Measurements from ENCODE around the gene TSBP1.
"Not testable (repeated sequence)": the region's sequence is repeated elsewhere in the genome, so short reads cannot be mapped to it uniquely, and the experiment has no call there.

TSBP1 gene

DNA sequence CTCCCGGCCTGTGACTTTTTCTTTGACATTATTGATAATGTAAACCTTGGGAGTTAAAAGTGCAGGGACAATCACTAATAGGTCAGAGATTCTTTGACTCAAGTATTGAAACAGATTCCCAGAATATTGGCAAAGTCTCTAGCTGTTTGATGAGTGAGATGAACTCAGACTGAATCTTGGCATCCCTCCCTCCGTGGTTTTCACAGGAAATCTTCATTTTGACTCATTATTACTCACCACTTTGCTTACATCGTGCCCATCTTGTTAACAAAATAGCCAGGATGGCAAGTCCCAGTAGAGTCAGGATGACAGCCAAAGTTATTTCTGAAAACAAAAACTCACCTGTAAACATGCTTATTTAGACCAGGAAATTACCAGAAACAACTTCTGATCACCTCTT is 2.0 kb downstream of the TSBP1 start:
- Histone ChIP-seq H2AFZ (ENCODE audit: low read depth, low read length) (no peak overlapping the region), H4K20me1 (ENCODE audit: insufficient read depth, low read length) (no peaks in the 10 kb centered on the region), H3K27me3 (ENCODE audit: insufficient read depth, low read length, poor library complexity) (peaks cover 9% of the 10 kb centered on the region), H3K79me2 (ENCODE audit: insufficient read depth, low read length) (no peaks in the 10 kb centered on the region), H3K27ac (ENCODE audit: low read length) (no peak overlapping the region), H3K4me1 (ENCODE audit: insufficient read depth, low read length) (no peaks in the 10 kb centered on the region), H3K4me2 (ENCODE audit: insufficient read depth, low read length) (no peak overlapping the region), H3K36me3 (ENCODE audit: insufficient read depth, low read length) (no peaks in the 10 kb centered on the region), H3K9me3 (ENCODE audit: insufficient read depth, low read length, severe bottlenecking) (no peaks in the 10 kb centered on the region), H3K9ac (ENCODE audit: low read depth, low read length) (no peak overlapping the region), H3K4me3 (ENCODE audit: low read depth in 1 of 2, low read length in 2 of 2) (no peak overlapping the region)
- DNase-seq (no peak), ATAC-seq (ENCODE audit: insufficient read depth, low read depth) (no peak)
- no peak for TF ChIP-seq CTCF (IDR thresholded peaks at IDR 0.05; ENCODE audit: borderline replicate concordance, extremely low read depth, low read length, poor library complexity, severe bottlenecking)
- no peak for TF ChIP-seq EZH2 (IDR thresholded peaks at IDR 0.05; ENCODE audit: borderline replicate concordance, low read depth, low read length, severe bottlenecking)

DNA sequence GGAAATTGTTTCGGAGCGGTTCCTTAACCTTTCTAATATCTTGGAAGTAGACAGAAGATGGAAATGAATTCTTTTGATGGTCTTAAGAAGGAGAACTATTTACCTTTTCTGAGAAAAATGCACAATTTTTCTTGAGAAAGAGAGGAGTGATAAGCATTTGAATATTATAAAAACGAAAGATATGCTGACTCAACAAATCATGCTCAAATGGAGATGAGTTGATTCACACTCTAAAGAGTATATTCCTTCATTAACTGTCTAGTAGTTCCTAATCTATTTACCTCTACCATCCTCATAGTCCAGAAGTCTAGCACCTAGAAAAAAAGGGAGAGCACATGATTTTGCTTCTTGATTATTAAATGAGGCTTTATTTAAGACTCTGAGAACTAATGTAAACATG is 4.1 kb downstream of the TSBP1 start:
- no peak for ATAC-seq (ENCODE audit: insufficient read depth, low read depth)

GRCh38 chr6:32359225-32359624 is 12.5 kb downstream of the TSBP1 start:
- H3K27ac ChIP-seq (ENCODE audit: low read length); H3K9me3 ChIP-seq (ENCODE audit: insufficient read depth, low read length, severe bottlenecking); H3K9ac ChIP-seq (ENCODE audit: low read depth, low read length); DNase-seq; H3K79me2 ChIP-seq (ENCODE audit: insufficient read depth, low read length); H3K36me3 ChIP-seq (ENCODE audit: insufficient read depth, low read length); H3K4me2 ChIP-seq (ENCODE audit: insufficient read depth, low read length); H3K4me3 ChIP-seq (ENCODE audit: low read depth in 1 of 2, low read length in 2 of 2); H2AFZ ChIP-seq (ENCODE audit: low read depth, low read length); H4K20me1 ChIP-seq (ENCODE audit: insufficient read depth, low read length); ATAC-seq (ENCODE audit: insufficient read depth, low read depth); H3K4me1 ChIP-seq (ENCODE audit: insufficient read depth, low read length); H3K27me3 ChIP-seq (ENCODE audit: insufficient read depth, low read length, poor library complexity): not testable (repeated sequence)

More for the DNA sequence above, 4.1 kb downstream of the TSBP1 start:
- Histone ChIP-seq H3K4me3 (ENCODE audit: low read depth in 1 of 2, low read length in 2 of 2) (no peak overlapping the region), H3K36me3 (ENCODE audit: insufficient read depth, low read length) (no peaks in the 10 kb centered on the region), H4K20me1 (ENCODE audit: insufficient read depth, low read length) (no peaks in the 10 kb centered on the region), H3K79me2 (ENCODE audit: insufficient read depth, low read length) (no peaks in the 10 kb centered on the region), H3K27ac (ENCODE audit: low read length) (no peak overlapping the region), H2AFZ (ENCODE audit: low read depth, low read length) (no peak overlapping the region), H3K27me3 (ENCODE audit: insufficient read depth, low read length, poor library complexity) (peaks cover 9% of the 10 kb centered on the region), H3K9ac (ENCODE audit: low read depth, low read length) (no peak overlapping the region), H3K9me3 (ENCODE audit: insufficient read depth, low read length, severe bottlenecking) (no peaks in the 10 kb centered on the region), H3K4me1 (ENCODE audit: insufficient read depth, low read length) (no peaks in the 10 kb centered on the region), H3K4me2 (ENCODE audit: insufficient read depth, low read length) (no peak overlapping the region)
- DNase-seq = no peak
- TF ChIP-seq EZH2 (IDR thresholded peaks at IDR 0.05; ENCODE audit: borderline replicate concordance, low read depth, low read length, severe bottlenecking) (no peak), CTCF (IDR thresholded peaks at IDR 0.05; ENCODE audit: borderline replicate concordance, extremely low read depth, low read length, poor library complexity, severe bottlenecking) (no peak)

- not testable (repeated sequence) for H3K4me3 ChIP-seq (ENCODE audit: low read depth in 1 of 2, low read length in 2 of 2); ATAC-seq (ENCODE audit: insufficient read depth, low read depth); H3K27me3 ChIP-seq (ENCODE audit: insufficient read depth, low read length, poor library complexity); H4K20me1 ChIP-seq (ENCODE audit: insufficient read depth, low read length); H3K4me1 ChIP-seq (ENCODE audit: insufficient read depth, low read length); H3K4me2 ChIP-seq (ENCODE audit: insufficient read depth, low read length); H3K9me3 ChIP-seq (ENCODE audit: insufficient read depth, low read length, severe bottlenecking); H3K36me3 ChIP-seq (ENCODE audit: insufficient read depth, low read length); H2AFZ ChIP-seq (ENCODE audit: low read depth, low read length); H3K27ac ChIP-seq (ENCODE audit: low read length); H3K79me2 ChIP-seq (ENCODE audit: insufficient read depth, low read length); H3K9ac ChIP-seq (ENCODE audit: low read depth, low read length); DNase-seq
Measured at GRCh38 chr6:32358548-32358947, 13.2 kb downstream of the TSBP1 start.
